Measurements from ENCODE around the gene TCERG1L. TPM values are rescaled to one million over a fixed set of nuclear protein-coding genes. Genes with fewer than 3 reads are reported as not detected.

The TCERG1L gene
- total RNA-seq, 6 experiments from 2014 or later, result not detected

DNA sequence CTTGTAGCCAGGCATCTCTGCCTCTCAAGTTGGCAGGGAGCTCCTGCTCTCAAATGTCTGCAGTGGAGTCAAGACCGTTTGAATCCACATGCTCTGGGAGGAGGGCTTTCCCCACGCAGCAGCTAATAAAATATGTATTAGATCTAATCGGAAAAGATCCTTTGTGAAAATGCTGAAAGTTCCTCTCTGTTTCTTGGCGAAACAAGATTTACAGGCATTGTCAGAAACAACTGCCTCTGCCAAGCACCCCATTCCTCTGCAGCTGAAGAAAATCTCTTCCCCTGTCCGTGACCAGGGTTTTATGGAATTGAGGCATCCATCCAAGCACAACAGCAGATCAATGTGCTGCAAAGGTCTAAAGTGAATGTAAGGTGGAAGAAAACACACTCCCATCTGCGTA is 165.8 kb downstream of the TCERG1L start:
- Histone ChIP-seq H3K27ac (no peak overlapping the region), H3K36me3 (no peaks in the 10 kb centered on the region), H3K4me1 (no peaks in the 10 kb centered on the region), H3K9me3 (no peaks in the 10 kb centered on the region), H3K4me3 (no peak overlapping the region), H3K27me3 (no peaks in the 10 kb centered on the region)
- intact Hi-C loops (cut with DNase I), result no loop called here
- no peak for DNase-seq
- no peak for ATAC-seq
- no peak for TF ChIP-seq POLR2A (IDR thresholded peaks at IDR 0.05)
- TF ChIP-seq CTCF (IDR thresholded peaks at IDR 0.05), result no peak
- 50% methylated on average over 6 of the region's 6 CpGs for WGBS (ENCODE audit: insufficient coverage, low coverage, low lambda C conversion rate, missing lambda C conversion rate)

DNA sequence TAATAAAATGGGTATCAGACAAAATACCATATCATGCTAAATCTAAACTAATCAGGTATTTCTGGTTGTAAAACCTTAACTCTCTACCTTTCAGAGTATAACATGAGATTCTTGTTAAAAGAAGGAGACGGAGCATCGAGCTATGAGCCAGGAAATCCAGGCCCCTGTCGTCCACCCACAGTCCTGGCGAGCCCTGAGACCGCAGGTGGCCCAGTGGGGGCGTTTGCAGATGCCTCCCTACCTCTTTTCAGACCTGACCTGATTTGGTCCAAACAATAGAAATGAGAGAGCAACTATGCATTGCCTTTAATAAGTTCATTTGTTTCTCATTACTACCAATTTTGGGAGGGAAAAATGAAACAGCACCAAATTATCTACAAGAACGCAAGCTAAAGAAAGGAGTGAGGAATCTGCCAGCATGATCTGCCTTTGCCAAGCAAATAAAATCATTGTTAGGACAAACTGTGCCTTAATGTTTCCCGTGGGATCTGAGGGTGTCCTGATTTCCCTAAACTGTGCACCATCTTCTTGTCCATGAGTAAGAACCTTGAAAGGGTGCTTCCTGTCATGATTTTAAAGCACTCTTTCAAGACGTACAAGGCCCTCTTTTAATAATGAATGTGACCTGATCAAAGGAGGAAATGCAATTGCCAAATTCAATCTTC is 166.7 kb downstream of the TCERG1L start:
- Histone ChIP-seq H3K4me1 (no peaks in the 10 kb centered on the region), H3K27me3 (no peaks in the 10 kb centered on the region), H3K27ac (no peak overlapping the region), H3K9me3 (no peaks in the 10 kb centered on the region), H3K4me3 (no peak overlapping the region), H3K36me3 (no peaks in the 10 kb centered on the region)
- no peak for DNase-seq
- TF ChIP-seq CTCF (IDR thresholded peaks at IDR 0.05) (no peak), POLR2A (IDR thresholded peaks at IDR 0.05) (no peak)
- ATAC-seq, result no peak
- WGBS (ENCODE audit: insufficient coverage, low coverage, low lambda C conversion rate, missing lambda C conversion rate), result 62% methylated on average over 9 of the region's 9 CpGs
- intact Hi-C loops (cut with DNase I), result no loop called here

DNA sequence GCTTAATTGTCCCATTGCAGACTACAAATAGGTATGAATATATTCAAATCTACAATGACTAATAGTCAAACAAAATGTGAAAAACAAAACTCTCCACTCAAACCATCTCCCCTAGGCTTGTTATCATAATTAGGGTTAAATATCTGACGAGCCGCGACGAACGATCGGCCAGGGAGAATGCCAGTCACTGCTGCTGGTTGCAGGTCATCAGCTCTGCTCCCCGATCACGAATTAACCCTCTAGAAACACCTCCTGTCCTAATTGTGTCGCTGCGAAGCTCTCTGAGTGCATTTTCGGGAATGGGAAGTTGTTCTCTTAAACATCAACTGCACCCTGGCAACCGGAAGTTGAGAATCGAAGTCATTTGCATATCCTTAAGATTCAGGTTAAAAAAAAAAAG is 167.3 kb downstream of the TCERG1L start:
- WGBS (ENCODE audit: insufficient coverage, low coverage, low lambda C conversion rate, missing lambda C conversion rate), result 55% methylated on average over 13 of the region's 13 CpGs

GRCh38 chr10:131143425-131144165 is 167.9 kb downstream of the TCERG1L start:
- Histone ChIP-seq H3K4me1 (no peaks in the 10 kb centered on the region), H3K27me3 (no peaks in the 10 kb centered on the region), H3K9me3 (no peaks in the 10 kb centered on the region), H3K36me3 (no peaks in the 10 kb centered on the region), H3K27ac (no peak overlapping the region), H3K4me3 (no peak overlapping the region)
- ATAC-seq (no peak), DNase-seq (no peak)
- intact Hi-C loops (cut with DNase I), result no loop called here
- TF ChIP-seq CTCF (IDR thresholded peaks at IDR 0.05) (no peak), POLR2A (IDR thresholded peaks at IDR 0.05) (no peak)
- 65% methylated on average over 15 of the region's 25 CpGs for WGBS (ENCODE audit: insufficient coverage, low coverage, low lambda C conversion rate, missing lambda C conversion rate)

More for the DNA sequence above, 167.3 kb downstream of the TCERG1L start:
- Histone ChIP-seq H3K27me3 (no peaks in the 10 kb centered on the region), H3K36me3 (no peaks in the 10 kb centered on the region), H3K9me3 (no peaks in the 10 kb centered on the region), H3K27ac (no peak overlapping the region), H3K4me1 (no peaks in the 10 kb centered on the region), H3K4me3 (no peak overlapping the region)
- no peak for DNase-seq
- intact Hi-C loops (cut with DNase I), result no loop called here
- TF ChIP-seq POLR2A (IDR thresholded peaks at IDR 0.05), result no peak
- no peak for TF ChIP-seq CTCF (IDR thresholded peaks at IDR 0.05)
- ATAC-seq, result no peak
